ENCODE results near the gene AP2M1.
A peak's percentile ranks its signal among the peaks of the same experiment; 100 is the strongest.

Gene AP2M1

GRCh38 chr3:184174284-184174645 is 390 bp upstream of the AP2M1 start:
- no peak overlapping the region for H3K4me3 ChIP-seq
- TF ChIP-seq CTCF (IDR thresholded peaks at IDR 0.05): no peak
- H3K27ac ChIP-seq: peak overlapping the region; percentile 21 to 64
- no peak for DNase-seq (ENCODE audit: low spot score)

GRCh38 chr3:184175506-184175905 is 851 bp downstream of the AP2M1 start:
- no peak for DNase-seq (ENCODE audit: low spot score)
- peak overlapping the region; percentile 91 for H3K4me3 ChIP-seq
- H3K27ac ChIP-seq: peak overlapping the region; percentile 90 to 97
- TF ChIP-seq CTCF (IDR thresholded peaks at IDR 0.05): no peak

- no peak for DNase-seq (ENCODE audit: low spot score)
- Histone ChIP-seq H3K27ac (peak overlapping the region; percentile 90 to 97), H3K4me3 (peak overlapping the region; percentile 91)
- no peak for TF ChIP-seq CTCF (IDR thresholded peaks at IDR 0.05)
These were observed 1.3 kb downstream of the AP2M1 start for GRCh38 chr3:184175981-184176376.

- no peak for TF ChIP-seq CTCF (IDR thresholded peaks at IDR 0.05)
- peak overlapping the region; percentile 90 to 97 for H3K27ac ChIP-seq
- DNase-seq (ENCODE audit: low spot score): peak; percentile 86
These were observed 2.0 kb downstream of the AP2M1 start for GRCh38 chr3:184176377-184177330.

GRCh38 chr3:184177331-184177731 is 2.7 kb downstream of the AP2M1 start:
- DNase-seq (ENCODE audit: low spot score): no peak
- Histone ChIP-seq H3K27ac (peak overlapping the region; percentile 90 to 97), H3K4me3 (peak overlapping the region; percentile 91)
- no peak for TF ChIP-seq CTCF (IDR thresholded peaks at IDR 0.05)

More at GRCh38 chr3:184176377-184177330, 2.0 kb downstream of the AP2M1 start:
- H3K4me3 ChIP-seq: peak overlapping the region; percentile 91

GRCh38 chr3:184177767-184178306 is 3.2 kb downstream of the AP2M1 start:
- Histone ChIP-seq H3K27ac (peak overlapping the region in 1 of 2 donors; percentile 97), H3K4me3 (peak overlapping the region; percentile 10)
- no peak for DNase-seq (ENCODE audit: low spot score)
- no peak for TF ChIP-seq CTCF (IDR thresholded peaks at IDR 0.05)

Measured in coronary artery (tissue), 2 donors.